HG03378 (cell line): ENCODE data around the gene HIBADH.
"Not testable (repeated sequence)": the region's sequence is repeated elsewhere in the genome, so short reads cannot be mapped to it uniquely, and the experiment has no call there.

Source experiments
- ATAC-seq: cut with Tn5 transposase; IDR thresholded peaks from one replicate; pipeline ENCODE4 v1.9.1; 2021; ENCODE audit warnings: mild to moderate bottlenecking, moderate library complexity; ENCODE audit not compliant: unreplicated experiment

HIBADH gene

GRCh38 chr7:27639048-27639447 lies 23.6 kb downstream of the HIBADH start:
- not testable (repeated sequence) for ATAC-seq

GRCh38 chr7:27636326-27637006 lies 26.2 kb downstream of the HIBADH start:
- no peak for ATAC-seq

GRCh38 chr7:27635728-27636127 lies 27.0 kb downstream of the HIBADH start:
- ATAC-seq = no peak

- no peak for ATAC-seq
Observed at GRCh38 chr7:27634671-27635493, 27.8 kb downstream of the HIBADH start.

- ATAC-seq = no peak
Observed at GRCh38 chr7:27633062-27633461, 29.6 kb downstream of the HIBADH start.

- no peak for ATAC-seq
Observed at GRCh38 chr7:27631391-27631790, 31.3 kb downstream of the HIBADH start.

- no peak for ATAC-seq
Observed at GRCh38 chr7:27627146-27627545, 35.5 kb downstream of the HIBADH start.

- ATAC-seq = no peak
Observed at GRCh38 chr7:27619492-27619891, 43.2 kb downstream of the HIBADH start.

GRCh38 chr7:27617651-27618381 lies 44.9 kb downstream of the HIBADH start:
- no peak for ATAC-seq

GRCh38 chr7:27616914-27617548 lies 45.7 kb downstream of the HIBADH start:
- ATAC-seq = no peak

- no peak for ATAC-seq
Observed at GRCh38 chr7:27616186-27616491, 46.5 kb downstream of the HIBADH start.

- no peak for ATAC-seq
Observed at GRCh38 chr7:27615420-27616185, 47.1 kb downstream of the HIBADH start.

- ATAC-seq = no peak
Observed at GRCh38 chr7:27614095-27614494, 48.6 kb downstream of the HIBADH start.

GRCh38 chr7:27611059-27611458 lies 51.6 kb downstream of the HIBADH start:
- no peak for ATAC-seq

GRCh38 chr7:27608776-27609495 lies 53.7 kb downstream of the HIBADH start:
- ATAC-seq = no peak

- no peak for ATAC-seq
Observed at GRCh38 chr7:27607210-27607606, 55.5 kb downstream of the HIBADH start.

GRCh38 chr7:27606270-27607209 lies 56.1 kb downstream of the HIBADH start:
- ATAC-seq = no peak

GRCh38 chr7:27605689-27606269 lies 56.9 kb downstream of the HIBADH start:
- no peak for ATAC-seq
